ENCODE data around the gene AVPR2.

DNA sequence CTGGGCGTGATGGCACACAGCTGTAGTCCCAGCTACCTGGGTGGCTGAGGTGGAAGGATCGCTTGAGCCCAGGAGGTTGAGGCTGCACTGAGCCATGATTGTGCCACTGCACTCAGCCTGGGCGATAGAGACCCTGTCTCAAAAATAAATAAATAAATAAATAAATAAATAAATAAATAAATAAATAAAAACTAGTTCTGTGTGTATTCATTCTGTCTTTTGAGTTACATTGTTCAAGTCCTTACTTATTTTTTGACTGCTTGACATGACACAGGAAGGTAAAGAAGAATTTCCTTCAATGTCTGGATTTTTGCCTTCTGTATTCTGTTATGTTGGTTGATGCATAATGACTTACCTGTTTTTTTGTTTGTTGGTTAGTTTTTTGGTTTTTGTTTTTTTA lies 32.6 kb downstream of the AVPR2 start:
- TF ChIP-seq POLR2A (IDR thresholded peaks at IDR 0.05; ENCODE audit: low read length) (no peak), GATA1 (IDR thresholded peaks at IDR 0.05; ENCODE audit: low read depth, low read length) (no peak)
